Measurements from ENCODE around the gene RILPL2.
"Not testable (repeated sequence)": the region's sequence is repeated elsewhere in the genome, so short reads cannot be mapped to it uniquely, and the experiment has no call there.

The RILPL2 gene

DNA sequence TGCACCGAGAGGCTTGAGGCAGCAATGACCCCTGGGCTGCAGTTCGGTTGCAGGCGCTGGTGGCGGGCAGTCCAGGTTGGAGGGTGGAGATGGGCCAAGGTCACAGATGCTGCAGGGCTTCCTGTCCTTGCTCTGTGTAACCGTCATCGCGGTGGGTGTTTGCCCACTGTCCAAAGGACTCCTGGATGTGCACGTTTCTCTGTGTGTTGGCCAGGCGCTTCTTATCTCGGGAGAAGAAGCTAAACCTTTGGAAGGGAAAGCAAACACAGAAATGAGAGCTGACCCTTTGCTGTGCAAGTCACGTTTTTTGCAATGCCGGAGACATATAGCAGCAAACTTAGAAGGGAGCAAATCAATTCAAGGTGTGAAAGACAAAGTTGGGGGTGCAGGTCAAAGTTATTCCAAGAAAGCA, 36.0 kb upstream of the RILPL2 start:
- Histone ChIP-seq H3K27me3 (no peaks in the 10 kb centered on the region), H3K36me3 (peaks cover 19 to 60% (median 27%) of the 10 kb centered on the region in 3 donors), H3K4me1 (peaks cover 0 to 23% (median 8%) of the 10 kb centered on the region in 4 donors), H3K27ac (no peak overlapping the region), H3K4me3 (no peak overlapping the region), H3K9me3 (no peaks in the 10 kb centered on the region)
- no peak for DNase-seq
- TF ChIP-seq, protein P1, sequence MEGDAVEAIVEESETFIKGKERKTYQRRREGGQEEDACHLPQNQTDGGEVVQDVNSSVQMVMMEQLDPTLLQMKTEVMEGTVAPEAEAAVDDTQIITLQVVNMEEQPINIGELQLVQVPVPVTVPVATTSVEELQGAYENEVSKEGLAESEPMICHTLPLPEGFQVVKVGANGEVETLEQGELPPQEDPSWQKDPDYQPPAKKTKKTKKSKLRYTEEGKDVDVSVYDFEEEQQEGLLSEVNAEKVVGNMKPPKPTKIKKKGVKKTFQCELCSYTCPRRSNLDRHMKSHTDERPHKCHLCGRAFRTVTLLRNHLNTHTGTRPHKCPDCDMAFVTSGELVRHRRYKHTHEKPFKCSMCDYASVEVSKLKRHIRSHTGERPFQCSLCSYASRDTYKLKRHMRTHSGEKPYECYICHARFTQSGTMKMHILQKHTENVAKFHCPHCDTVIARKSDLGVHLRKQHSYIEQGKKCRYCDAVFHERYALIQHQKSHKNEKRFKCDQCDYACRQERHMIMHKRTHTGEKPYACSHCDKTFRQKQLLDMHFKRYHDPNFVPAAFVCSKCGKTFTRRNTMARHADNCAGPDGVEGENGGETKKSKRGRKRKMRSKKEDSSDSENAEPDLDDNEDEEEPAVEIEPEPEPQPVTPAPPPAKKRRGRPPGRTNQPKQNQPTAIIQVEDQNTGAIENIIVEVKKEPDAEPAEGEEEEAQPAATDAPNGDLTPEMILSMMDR (IDR thresholded peaks at IDR 0.05), result no peak
- intact Hi-C loops (cut with DNase I; ENCODE audit: low total_unique reads), result no loop called here

DNA sequence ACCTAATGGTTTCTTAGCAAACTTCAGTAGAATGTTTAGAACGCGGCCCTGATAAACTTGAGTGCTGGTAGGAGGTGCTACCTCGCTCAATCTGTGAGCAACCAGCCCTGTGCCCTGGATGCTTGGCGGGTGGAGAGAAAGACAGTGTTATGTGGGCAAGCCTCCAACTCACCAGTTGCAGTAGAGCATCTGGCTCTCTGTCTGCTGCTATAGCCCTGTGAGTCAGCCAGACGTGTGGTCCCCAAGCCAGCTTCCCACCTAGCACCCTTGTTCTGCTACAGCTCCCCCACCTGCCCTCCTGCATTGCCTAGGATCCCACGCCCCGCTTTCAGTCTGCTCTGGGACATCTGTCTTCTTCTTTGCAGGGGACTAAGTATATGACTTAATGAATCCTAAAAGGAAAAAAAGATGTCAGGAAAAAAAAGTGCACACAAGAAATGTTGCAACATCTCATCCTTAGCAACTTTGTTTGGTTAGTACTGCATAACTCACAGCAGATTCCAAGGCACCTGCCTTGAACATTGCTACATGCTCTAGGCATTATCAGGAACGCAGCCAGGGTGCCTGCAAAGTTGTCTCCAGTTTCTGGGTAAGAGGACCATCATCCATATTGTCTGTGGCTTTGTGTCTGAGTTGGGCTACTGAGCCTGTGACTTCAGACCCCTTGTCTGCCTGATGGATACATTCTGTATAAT, 35.0 kb upstream of the RILPL2 start:
- TF ChIP-seq, protein P1 (IDR thresholded peaks at IDR 0.05), result no peak
- no peak overlapping the region for H3K27ac ChIP-seq
- H3K9me3 ChIP-seq, result no peaks in the 10 kb centered on the region
- H3K36me3 ChIP-seq, result peaks cover 19 to 56% (median 27%) of the 10 kb centered on the region in 3 donors
- no peak for DNase-seq
- H3K27me3 ChIP-seq, result no peaks in the 10 kb centered on the region
- intact Hi-C loops (cut with DNase I; ENCODE audit: low total_unique reads), result no loop called here
- H3K4me1 ChIP-seq, result peaks cover 0 to 29% (median 14%) of the 10 kb centered on the region in 4 donors
- no peak overlapping the region for H3K4me3 ChIP-seq

DNA sequence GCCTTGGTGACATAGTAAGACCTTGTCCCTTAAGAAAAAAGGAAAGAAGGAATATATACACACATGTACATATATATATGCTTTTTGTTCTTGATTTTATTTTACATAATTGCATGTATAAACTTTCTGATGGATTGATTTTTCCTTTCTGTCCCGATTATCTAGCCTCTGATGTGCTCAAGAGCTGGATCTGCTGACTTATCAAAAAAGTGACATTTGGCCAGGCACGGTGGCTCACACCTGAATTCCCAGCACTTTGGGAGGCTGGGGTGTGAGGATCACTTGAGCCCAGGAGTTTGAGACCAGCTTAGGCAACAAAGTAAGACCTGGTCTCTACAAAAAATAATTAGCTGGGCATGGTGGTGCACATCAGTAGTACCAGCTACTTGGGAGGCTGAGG, 33.5 kb upstream of the RILPL2 start:
- H3K27me3 ChIP-seq, result no peaks in the 10 kb centered on the region
- H3K36me3 ChIP-seq, result peaks cover 22 to 60% (median 25%) of the 10 kb centered on the region in 3 donors
- H3K4me3 ChIP-seq, result no peak overlapping the region
- DNase-seq, result no peak
- intact Hi-C loops (cut with DNase I; ENCODE audit: low total_unique reads), result no loop called here
- no peaks in the 10 kb centered on the region for H3K9me3 ChIP-seq
- H3K27ac ChIP-seq, result no peak overlapping the region
- TF ChIP-seq, protein P1 (IDR thresholded peaks at IDR 0.05), result no peak
- peaks cover 0 to 38% (median 21%) of the 10 kb centered on the region in 4 donors for H3K4me1 ChIP-seq

DNA sequence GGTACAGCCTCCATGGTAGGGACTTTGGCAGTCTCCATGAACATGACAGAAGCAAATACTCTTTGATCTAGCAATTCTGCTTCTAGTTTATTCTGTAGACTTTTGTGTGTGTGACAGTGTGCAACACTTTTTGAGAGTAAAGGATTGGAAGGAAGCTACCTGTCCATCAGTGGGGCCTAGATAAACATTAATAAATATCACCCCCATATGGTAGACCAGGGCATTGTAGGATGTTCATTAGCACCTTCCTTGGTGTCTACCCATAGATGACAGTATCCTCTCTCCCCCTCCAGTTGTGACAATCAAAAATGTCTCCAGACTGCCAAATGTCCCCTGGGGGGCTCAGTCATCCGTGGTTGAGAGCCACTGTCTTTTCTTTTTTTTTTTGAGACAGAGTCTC, 32.3 kb upstream of the RILPL2 start:
- DNase-seq, result no peak
- TF ChIP-seq, protein P1 (IDR thresholded peaks at IDR 0.05), result no peak
- H3K4me3 ChIP-seq, result no peak overlapping the region
- no peaks in the 10 kb centered on the region for H3K9me3 ChIP-seq
- H3K27ac ChIP-seq, result no peak overlapping the region
- intact Hi-C loops (cut with DNase I; ENCODE audit: low total_unique reads), result no loop called here
- H3K36me3 ChIP-seq, result peaks cover 22 to 59% (median 25%) of the 10 kb centered on the region in 3 donors
- peaks cover 0 to 33% (median 16%) of the 10 kb centered on the region in 4 donors for H3K4me1 ChIP-seq
- no peaks in the 10 kb centered on the region for H3K27me3 ChIP-seq

DNA sequence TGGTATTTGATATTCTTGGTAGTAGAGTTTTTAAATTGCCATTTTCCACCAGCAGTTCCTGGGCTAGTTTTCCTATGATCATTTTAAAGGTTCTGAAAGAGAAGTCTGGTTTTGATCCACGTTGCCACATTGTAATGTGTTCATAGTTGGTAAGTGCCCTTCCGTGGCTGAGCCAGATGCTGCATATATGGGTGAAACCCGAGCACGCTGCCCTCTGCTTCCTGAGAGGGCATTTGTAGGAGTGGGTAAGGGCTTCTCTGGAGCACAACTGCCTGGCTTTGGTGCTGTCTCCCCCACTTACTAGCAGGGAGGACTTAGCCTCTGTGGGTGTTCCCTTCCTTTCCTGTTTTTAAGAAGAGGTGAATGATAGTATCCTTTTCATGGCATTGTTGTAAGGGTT, 28.6 kb upstream of the RILPL2 start:
- intact Hi-C loops (cut with DNase I; ENCODE audit: low total_unique reads), result no loop called here
- Histone ChIP-seq H3K9me3 (no peaks in the 10 kb centered on the region), H3K4me3 (no peak overlapping the region), H3K27me3 (no peaks in the 10 kb centered on the region), H3K27ac (no peak overlapping the region), H3K36me3 (peaks cover 3 to 26% (median 5%) of the 10 kb centered on the region in 3 donors), H3K4me1 (peaks cover 0 to 35% (median 16%) of the 10 kb centered on the region in 4 donors)
- DNase-seq, result no peak
- TF ChIP-seq, protein P1 (IDR thresholded peaks at IDR 0.05), result no peak

DNA sequence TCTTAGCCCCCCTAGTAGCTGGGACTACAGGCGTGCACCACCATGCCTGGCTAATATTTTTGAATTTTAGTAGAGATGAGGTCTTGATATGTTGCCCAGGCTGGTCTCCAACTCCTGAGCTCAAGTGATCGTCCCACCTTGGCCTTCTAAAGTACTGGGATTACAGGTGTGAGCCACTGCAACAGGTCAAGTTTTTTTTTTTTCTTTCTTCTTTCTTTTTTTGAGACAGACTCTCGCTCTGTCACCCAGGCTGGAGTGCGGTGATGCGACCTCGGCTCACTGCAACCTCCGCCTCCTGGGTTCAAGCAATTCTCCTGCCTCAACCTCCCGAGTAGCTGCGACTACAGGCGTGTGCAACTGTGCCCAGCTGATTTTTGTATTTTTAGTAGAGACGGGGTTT, 26.7 kb upstream of the RILPL2 start:
- H3K9me3 ChIP-seq; H3K4me3 ChIP-seq; H3K27ac ChIP-seq; H3K27me3 ChIP-seq; DNase-seq; intact Hi-C loops (cut with DNase I; ENCODE audit: low total_unique reads): not testable (repeated sequence)
- peaks cover 0 to 50% (median 29%) of the 10 kb centered on the region in 4 donors for H3K4me1 ChIP-seq
- peaks cover 0 to 22% (median 5%) of the 10 kb centered on the region in 3 donors for H3K36me3 ChIP-seq
